Esophagus muscularis mucosa (tissue), 4 donors: ENCODE results near the gene NTRK3. TPM values are rescaled to one million over a fixed set of nuclear protein-coding genes. Genes with fewer than 3 reads are reported as not detected.

Source experiments
- DNase-seq: peaks from one replicate; pipeline ENCODE4 v3.0.0-alpha.2; 2017; ENCODE audit errors: extremely low spot score
- H3K27ac ChIP-seq, 4 donors: fragments of 200-600 bp; sonication (generic); replicated peaks in 1 of 4; 1 replicate in 3 of 4; 2 replicates in 1 of 4; pipeline ENCODE4 v1.5.1; 2016 to 2019; ENCODE audit warnings: mild to moderate bottlenecking in 1 of 4
- H3K27me3 ChIP-seq, 4 donors: fragments of 200-600 bp; sonication (generic); one replicate each; pipeline versions ENCODE4 v1.5.1 to v1.6.0; 2016 to 2019
- H3K36me3 ChIP-seq, 4 donors: fragments of 200-600 bp; sonication (generic); one replicate each; pipeline ENCODE4 v1.5.1; 2016 to 2019
- H3K4me1 ChIP-seq, 4 donors: fragments of 200-600 bp; sonication (generic); one replicate each; pipeline ENCODE4 v1.5.1; 2016 to 2019
- H3K4me3 ChIP-seq, 4 donors: fragments of 200-600 bp; sonication (generic); 1 replicate in 2 of 4; 2 replicates in 2 of 4; pipeline ENCODE4 v1.5.1; 2016 to 2019; ENCODE audit warnings: mild to moderate bottlenecking in 4 of 4, moderate library complexity in 1 of 4
- H3K9me3 ChIP-seq, 4 donors: fragments of 200-600 bp; sonication (generic); 1 replicate in 3 of 4; 2 replicates in 1 of 4; pipeline ENCODE4 v1.5.1; 2016 to 2019
- CTCF ChIP-seq, 3 experiments: fragments of 200-600 bp in 2 of 3; fragments of 450-650 bp in 1 of 3; sonication (generic) in 2 of 3; IDR thresholded peaks; one replicate each; pipeline ENCODE4 v1.5.1; 2017 to 2019; ENCODE audit warnings: antibody characterized with exemption in 3 of 3, mild to moderate bottlenecking in 2 of 3, moderate library complexity in 1 of 3
- EP300 ChIP-seq: sonication (generic); formaldehyde crosslinking; IDR thresholded peaks from one replicate; pipeline ENCODE4 v1.6.1; 2017; ENCODE audit warnings: antibody characterized with exemption
- POLR2A ChIP-seq: fragments of 450-650 bp; IDR thresholded peaks from one replicate; pipeline ENCODE4 v1.6.1; 2017; ENCODE audit warnings: antibody characterized with exemption, moderate library complexity, mild to moderate bottlenecking, low read depth
- POLR2AphosphoS5 ChIP-seq, 2 donors: sonication (generic); formaldehyde crosslinking; IDR thresholded peaks; one replicate each; pipeline ENCODE4 v1.6.1; 2017; ENCODE audit warnings: antibody characterized with exemption in 2 of 2
- WGBS: methylation state at CpG from one replicate; pipeline ENCODE4 v1.1.5; 2018; 5-methylcytosine and 5-hydroxymethylcytosine counted together
- intact Hi-C: fragments of 100-400 bp; cut with DNase I; formaldehyde crosslinking; loops from one replicate; pipeline ENCODE4 v1.15.1; 2023
- total RNA-seq, 4 donors: library from RNA; depleted of rRNA; stranded (reverse); fragments of >200 nt; gene quantifications; one replicate each; pipeline versions ENCODE4 v1.1.0 to v1.2.1, GENCODE V29; 2016

The NTRK3 gene
- total RNA-seq, 4 donors from 2014 or later, result 1.7 to 6.3 (median 3.0) TPM

- Histone ChIP-seq H3K4me3 (no peak overlapping the region), H3K27ac (no peak overlapping the region), H3K4me1 (no peaks in the 10 kb centered on the region), H3K36me3 (no peaks in the 10 kb centered on the region), H3K27me3 (no peaks in the 10 kb centered on the region), H3K9me3 (no peaks in the 10 kb centered on the region)
- intact Hi-C loops, result no loop called here
- no peak for DNase-seq
- WGBS, result 66% methylated on average over 4 of the region's 4 CpGs
- TF ChIP-seq POLR2AphosphoS5 (IDR thresholded peaks at IDR 0.05) (no peak), EP300 (no peak), POLR2A (no peak), CTCF (IDR thresholded peaks at IDR 0.05) (no peak)
Observed at GRCh38 chr15:87962428-87962827, 294.1 kb downstream of the NTRK3 start.

GRCh38 chr15:87961851-87962420 lies 294.6 kb downstream of the NTRK3 start:
- Histone ChIP-seq H3K4me1 (no peaks in the 10 kb centered on the region), H3K27ac (no peak overlapping the region), H3K36me3 (no peaks in the 10 kb centered on the region), H3K4me3 (no peak overlapping the region), H3K9me3 (no peaks in the 10 kb centered on the region), H3K27me3 (no peaks in the 10 kb centered on the region)
- TF ChIP-seq POLR2AphosphoS5 (IDR thresholded peaks at IDR 0.05) (no peak), CTCF (IDR thresholded peaks at IDR 0.05) (no peak), POLR2A (no peak), EP300 (no peak)
- intact Hi-C loops, result no loop called here
- WGBS, result 57% methylated on average over 2 of the region's 2 CpGs
- DNase-seq, result no peak

GRCh38 chr15:87959662-87960061 lies 296.9 kb downstream of the NTRK3 start:
- intact Hi-C loops, result no loop called here
- DNase-seq, result no peak
- H3K27me3 ChIP-seq, result no peaks in the 10 kb centered on the region
- peaks cover 0 to 5% (median 0%) of the 10 kb centered on the region in 4 donors for H3K4me1 ChIP-seq
- no peak overlapping the region for H3K4me3 ChIP-seq
- TF ChIP-seq POLR2A (no peak), EP300 (no peak)
- WGBS, result 68% methylated on average over 4 of the region's 4 CpGs
- H3K27ac ChIP-seq, result no peak overlapping the region
- H3K9me3 ChIP-seq, result no peaks in the 10 kb centered on the region
- H3K36me3 ChIP-seq, result no peaks in the 10 kb centered on the region

- DNase-seq, result no peak
- H3K36me3 ChIP-seq, result no peaks in the 10 kb centered on the region
- no peak overlapping the region for H3K27ac ChIP-seq
- peaks cover 0 to 5% (median 0%) of the 10 kb centered on the region in 4 donors for H3K4me1 ChIP-seq
- no peak overlapping the region for H3K4me3 ChIP-seq
- H3K27me3 ChIP-seq, result no peaks in the 10 kb centered on the region
- 78% methylated on average over 11 of the region's 11 CpGs for WGBS
- no peak for TF ChIP-seq EP300
- no peaks in the 10 kb centered on the region for H3K9me3 ChIP-seq
- intact Hi-C loops, result no loop called here
Observed at GRCh38 chr15:87959080-87959479, 297.5 kb downstream of the NTRK3 start.

GRCh38 chr15:87955284-87955909 lies 301.1 kb downstream of the NTRK3 start:
- WGBS, result 85% methylated on average over 10 of the region's 10 CpGs
- no peak overlapping the region for H3K4me3 ChIP-seq
- no peaks in the 10 kb centered on the region for H3K27me3 ChIP-seq
- H3K27ac ChIP-seq, result no peak overlapping the region
- intact Hi-C loops, result no loop called here
- no peak for DNase-seq
- no peaks in the 10 kb centered on the region for H3K36me3 ChIP-seq
- no peaks in the 10 kb centered on the region for H3K9me3 ChIP-seq
- peaks cover 0 to 5% (median under 1%) of the 10 kb centered on the region in 4 donors for H3K4me1 ChIP-seq
- TF ChIP-seq POLR2AphosphoS5 (IDR thresholded peaks at IDR 0.05) (no peak), POLR2A (no peak), CTCF (IDR thresholded peaks at IDR 0.05) (no peak), EP300 (no peak)
